Occipital lobe (tissue), 2 donors: ENCODE measurements around the gene BCAS1. TPM values are rescaled to one million over a fixed set of nuclear protein-coding genes. Genes with fewer than 3 reads are reported as not detected.

Experiments
- DNase-seq: peaks from one replicate; lab custom pipeline; 2025; lab: John Stamatoyannopoulos, UW
- total RNA-seq: library from RNA; depleted of rRNA; stranded (reverse); fragments of >200 nt; gene quantifications from one replicate; pipeline ENCODE4 v1.2.3, GENCODE V29; 2014

BCAS1 gene
- total RNA-seq, 1 donor from 2014 or later: 3.0 TPM

GRCh38 chr20:54051068-54051467 lies 19.3 kb downstream of the BCAS1 start:
- no peak for DNase-seq

GRCh38 chr20:54048891-54049545 lies 21.4 kb downstream of the BCAS1 start:
- no peak for DNase-seq

- no peak for DNase-seq
Measured at GRCh38 chr20:54048481-54048880, 21.9 kb downstream of the BCAS1 start.

GRCh38 chr20:54047720-54048119 lies 22.7 kb downstream of the BCAS1 start:
- no peak for DNase-seq

- DNase-seq: no peak
Measured at GRCh38 chr20:54047048-54047447, 23.3 kb downstream of the BCAS1 start.

GRCh38 chr20:54044156-54044555 lies 26.2 kb downstream of the BCAS1 start:
- DNase-seq: no peak

GRCh38 chr20:54043076-54043967 lies 27.1 kb downstream of the BCAS1 start:
- DNase-seq: no peak

GRCh38 chr20:54042021-54042420 lies 28.4 kb downstream of the BCAS1 start:
- no peak for DNase-seq

GRCh38 chr20:54041336-54041735 lies 29.1 kb downstream of the BCAS1 start:
- no peak for DNase-seq

GRCh38 chr20:54040531-54040930 lies 29.9 kb downstream of the BCAS1 start:
- no peak for DNase-seq

GRCh38 chr20:54038961-54039360 lies 31.4 kb downstream of the BCAS1 start:
- no peak for DNase-seq

- no peak for DNase-seq
Measured at GRCh38 chr20:54037525-54037924, 32.9 kb downstream of the BCAS1 start.

GRCh38 chr20:54029643-54030042 lies 40.8 kb downstream of the BCAS1 start:
- no peak for DNase-seq

- no peak for DNase-seq
Measured at GRCh38 chr20:54029176-54029575, 41.2 kb downstream of the BCAS1 start.

- DNase-seq: peak; percentile 49
Measured at GRCh38 chr20:54028276-54029011, 42.0 kb downstream of the BCAS1 start.

GRCh38 chr20:54027704-54028103 lies 42.7 kb downstream of the BCAS1 start:
- no peak for DNase-seq

- no peak for DNase-seq
Measured at GRCh38 chr20:54026295-54027064, 43.9 kb downstream of the BCAS1 start.

GRCh38 chr20:54025251-54025771 lies 45.1 kb downstream of the BCAS1 start:
- no peak for DNase-seq

- no peak for DNase-seq
Measured at GRCh38 chr20:54023406-54023805, 47.0 kb downstream of the BCAS1 start.

- DNase-seq: no peak
Measured at GRCh38 chr20:54021446-54022235, 48.8 kb downstream of the BCAS1 start.
